K562 (cell line): ENCODE measurements around the gene KL. TPM values are rescaled to one million over a fixed set of nuclear protein-coding genes. Genes with fewer than 3 reads are reported as not detected.

Source experiments
- ATAC-seq: fragments of 200-7000 bp; cut with Tn5 transposase; 3 replicates; pipeline ENCODE4 v1.9.1; 2020; ENCODE audit warnings: moderate library complexity
- BruUV-seq: library from RNA; stranded (reverse); fragments of 400-500 nt; replicated peaks from 2 replicates; lab custom pipeline; 2021; lab: Mats Ljungman, UMichigan
- CTCF ChIA-PET: fragments of 300-600 bp; formaldehyde crosslinking; extraction: SDS; loops from one replicate; lab custom pipeline; 2021; ENCODE audit warnings: low intra/inter-chr PET ratio; lab: Yijun Ruan, JAX
- POLR2A ChIA-PET: fragments of 300-600, 350-650 bp; sonication (Branson Sonifier 250); formaldehyde crosslinking; extraction: SDS; loops from one replicate; lab custom pipeline; 2021; ENCODE audit warnings: antibody characterized with exemption, inconsistent platforms; lab: Yijun Ruan, JAX
- DNase-seq, 4 experiments: peaks; one replicate each; pipeline versions ENCODE4 v3.0.0 to v3.0.0-alpha.2; 2011 to 2018; ENCODE audit warnings: low spot score in 3 of 4, mixed read lengths in 3 of 4; ENCODE audit errors: extremely low read depth in 1 of 4
- FAIRE-seq: peaks from 2 replicates; lab custom pipeline; 2011; peaks lifted over from hg19 to GRCh38; lab: Jason Lieb, UNC
- H2AFZ ChIP-seq: 2 replicates; pipeline ENCODE4 v1.6.0; 2011; ENCODE audit warnings: low read depth, low read length, control low read depth, inconsistent platforms
- H3K27ac ChIP-seq: fragments of 200-600 bp; 3 replicates; pipeline ENCODE4 v1.8.0; 2011; ENCODE audit warnings: low read depth, mild to moderate bottlenecking, control low read depth, inconsistent platforms, low read length, moderate library complexity, mixed read lengths; ENCODE audit errors: extremely low read depth
- H3K27me3 ChIP-seq, 2 experiments: fragments of 300-600 bp in 1 of 2; 2 replicates in 1 of 2; 3 replicates in 1 of 2; pipeline versions ENCODE4 v1.6.0 to v1.8.0; 2011; ENCODE audit warnings: inconsistent platforms in 2 of 2, low read length in 2 of 2, mild to moderate bottlenecking in 1 of 2, mixed read lengths in 1 of 2, moderate library complexity in 1 of 2; ENCODE audit not compliant: control insufficient read depth in 2 of 2, insufficient read depth in 2 of 2
- H3K36me3 ChIP-seq: fragments of 300-600 bp; 3 replicates; pipeline ENCODE4 v1.8.0; 2011; ENCODE audit warnings: mild to moderate bottlenecking, low read length, inconsistent platforms; ENCODE audit not compliant: control insufficient read depth, insufficient read depth
- H3K4me1 ChIP-seq, 2 experiments: fragments of 200-600 bp in 1 of 2; replicated peaks in 1 of 2; 2 replicates in 1 of 2; 3 replicates in 1 of 2; pipeline versions ENCODE4 v1.5.1 to v1.8.0; 2011; ENCODE audit warnings: inconsistent platforms in 2 of 2, low read length in 2 of 2, mild to moderate bottlenecking in 1 of 2, mixed read lengths in 1 of 2, moderate library complexity in 1 of 2; ENCODE audit not compliant: control insufficient read depth in 2 of 2, insufficient read depth in 2 of 2
- H3K4me2 ChIP-seq: 2 replicates; pipeline ENCODE4 v1.6.1; 2011; ENCODE audit warnings: low read length, control low read depth, inconsistent platforms, mixed read lengths; ENCODE audit not compliant: insufficient read depth
- H3K4me3 ChIP-seq: fragments of 200-600 bp; sonication (generic), shearing (Covaris generic); 2 replicates; pipeline ENCODE4 v1.5.1; 2016; ENCODE audit warnings: control low read depth, inconsistent platforms
- H3K79me2 ChIP-seq: fragments of 200-600 bp; 3 replicates; pipeline ENCODE4 v1.8.0; 2011; ENCODE audit warnings: low read length, inconsistent platforms; ENCODE audit not compliant: control insufficient read depth, insufficient read depth
- H3K9ac ChIP-seq, 2 experiments: 2 replicates each; pipeline versions ENCODE4 v1.6.0 to v1.6.1; 2011; ENCODE audit warnings: low read depth in 2 of 2, low read length in 2 of 2, control low read depth in 1 of 2, inconsistent platforms in 1 of 2, mild to moderate bottlenecking in 1 of 2, mixed read lengths in 1 of 2; ENCODE audit not compliant: insufficient read depth in 1 of 2
- H3K9me1 ChIP-seq: one replicate; pipeline ENCODE4 v1.6.0; 2011; ENCODE audit warnings: inconsistent platforms, mild to moderate bottlenecking, low read length, moderate library complexity; ENCODE audit not compliant: control insufficient read depth, insufficient read depth
- H3K9me3 ChIP-seq: replicated peaks from 2 replicates; pipeline ENCODE4 v1.5.1; 2011; ENCODE audit warnings: low read depth, low read length, inconsistent platforms; ENCODE audit not compliant: control insufficient read depth, insufficient read depth
- H4K20me1 ChIP-seq: replicated peaks from 2 replicates; pipeline ENCODE4 v1.6.1; 2011; ENCODE audit warnings: low read length, inconsistent platforms, mixed read lengths; ENCODE audit not compliant: control insufficient read depth, insufficient read depth
- ARID1B ChIP-seq: fragments of 450-650 bp; IDR thresholded peaks from 2 replicates; pipeline ENCODE4 v1.6.1; 2016; ENCODE audit warnings: antibody characterized with exemption, mild to moderate bottlenecking, inconsistent platforms
- ILF3 ChIP-seq: fragments of 450-650 bp; IDR thresholded peaks from 2 replicates; pipeline ENCODE4 v1.6.1; 2018; ENCODE audit warnings: antibody characterized with exemption, mild to moderate bottlenecking, moderate library complexity, borderline replicate concordance
- NKRF ChIP-seq: fragments of 450-650 bp; IDR thresholded peaks from 2 replicates; pipeline ENCODE4 v1.6.1; 2016; ENCODE audit warnings: borderline replicate concordance
- PHF20 ChIP-seq: fragments of 450-650 bp; IDR thresholded peaks from 2 replicates; pipeline ENCODE4 v1.6.1; 2018; ENCODE audit not compliant: partially characterized antibody
- SIN3A ChIP-seq, 2 experiments: fragments of 150-350 bp in 1 of 2; IDR thresholded peaks; 2 replicates each; pipeline ENCODE4 v1.6.1; 2011 to 2016; ENCODE audit warnings: borderline replicate concordance in 2 of 2, low read depth in 2 of 2, low read length in 2 of 2, mild to moderate bottlenecking in 2 of 2, moderate library complexity in 2 of 2; ENCODE audit not compliant: control insufficient read depth in 1 of 2
- TBL1XR1 ChIP-seq, 2 experiments: IDR thresholded peaks; 2 replicates each; pipeline ENCODE4 v1.6.1; 2012; ENCODE audit warnings: improper control_type of control experiment in 2 of 2, low read length in 2 of 2, mild to moderate bottlenecking in 1 of 2
- THAP12 ChIP-seq: fragments of 250-450 bp; sonication (Bioruptor Pico); IDR thresholded peaks from 2 replicates; pipeline ENCODE4 v1.9.0; 2021; ENCODE audit warnings: mild to moderate bottlenecking, inconsistent platforms
- TOE1 ChIP-seq, 2 experiments: fragments of 450-650 bp in 1 of 2; sonication (generic) in 1 of 2; formaldehyde crosslinking in 1 of 2; IDR thresholded peaks; 2 replicates each; pipeline versions ENCODE4 v1.7.1 to v1.8.0; 2016 to 2022; ENCODE audit warnings: borderline replicate concordance in 2 of 2, mild to moderate bottlenecking in 2 of 2, antibody characterized with exemption in 1 of 2, inconsistent platforms in 1 of 2, low read depth in 1 of 2, missing genetic modification reagents in 1 of 2, moderate library complexity in 1 of 2
- ZNF609 ChIP-seq: sonication (generic); formaldehyde crosslinking; IDR thresholded peaks from 2 replicates; pipeline ENCODE4 v1.8.1; 2023; ENCODE audit warnings: missing genetic modification reagents, mild to moderate bottlenecking, borderline replicate concordance
- ZNF699 ChIP-seq: fragments of 250-450 bp; sonication (Bioruptor Pico); IDR thresholded peaks from 2 replicates; pipeline ENCODE4 v1.8.0; 2021; ENCODE audit warnings: mild to moderate bottlenecking, moderate library complexity; ENCODE audit not compliant: insufficient replicate concordance
- WGBS: fragments of 100-300 bp; shearing (Covaris generic); methylation state at CpG from one replicate; pipeline ENCODE4 v1.1.6; 2016; ENCODE audit warnings: low coverage, mixed read lengths; ENCODE audit not compliant: insufficient coverage; ENCODE audit errors: missing lambda C conversion rate; 5-methylcytosine and 5-hydroxymethylcytosine counted together
- in situ Hi-C: fragments of 300-500 bp; cut with MboI; formaldehyde crosslinking; loops from 4 replicates; pipeline ENCODE4 v1.15.0; 2018; ENCODE audit warnings: inconsistent platforms, mixed read lengths
- intact Hi-C: fragments of 100-400 bp; cut with micrococcal nuclease; formaldehyde crosslinking; loops from 2 replicates; pipeline ENCODE4 v1.14.2; 2022
- polyA plus RNA-seq, 8 experiments: library from polyadenylated mRNA; depleted of rRNA in 4 of 8; stranded (reverse) in 5 of 8; unstranded in 3 of 8; fragments of >200 nt; fragmentation: Nextera tagmentation in 2 of 8; fragmentation: Illumina TruSeq in 1 of 8; extraction: Ambion mirVana in 2 of 8; extraction: Trizol in 1 of 8; gene quantifications; 2 replicates each; pipeline versions ENCODE4 v1.2.1 to v1.2.3, GENCODE V29; 2011 to 2014; ENCODE audit warnings: inconsistent platforms in 1 of 8, missing spikeins in 1 of 8
- total RNA-seq, 7 experiments: library from RNA; depleted of rRNA in 6 of 7; stranded (reverse); fragments of >200 nt in 6 of 7; fragmentation: Illumina TruSeq in 2 of 7; extraction: Trizol in 2 of 7; gene quantifications; 2 replicates each; pipeline versions ENCODE4 v1.2.1 to v1.2.3, GENCODE V29; 2011 to 2021; ENCODE audit warnings: low replicate concordance in 1 of 7

KL gene
- total and polyA plus RNA-seq, 9 of the 15 experiments (the other 6 are each of a cell fraction or from before 2014, with no cell fraction given): not detected

GRCh38 chr13:33078263-33078662 is 62.0 kb downstream of the KL start:
- no TSS peak for BruUV-seq
- POLR2A ChIA-PET: no interaction called here
- ATAC-seq (no peak), DNase-seq (no peak), FAIRE-seq (no peak)
- H3K79me2 ChIP-seq: no peaks in the 10 kb centered on the region
- no peak overlapping the region for H3K4me2 ChIP-seq
- intact Hi-C loops: no loop called here
- 3% methylated on average over 3 of the region's 3 CpGs for WGBS
- H3K36me3 ChIP-seq: no peaks in the 10 kb centered on the region
- CTCF ChIA-PET: no interaction called here
- no peak overlapping the region for H3K27ac ChIP-seq
- H3K9ac ChIP-seq: no peak overlapping the region
- H4K20me1 ChIP-seq: no peaks in the 10 kb centered on the region
- no peaks in the 10 kb centered on the region for H3K4me1 ChIP-seq
- H2AFZ ChIP-seq: no peak overlapping the region
- in situ Hi-C loops: no loop called here
- no peak overlapping the region for H3K4me3 ChIP-seq
- H3K9me1 ChIP-seq: no peaks in the 10 kb centered on the region
- H3K27me3 ChIP-seq: no peaks in the 10 kb centered on the region
- H3K9me3 ChIP-seq: no peaks in the 10 kb centered on the region
- no peak for TF ChIP-seq ZNF609 (CRISPR knock-in tag)
- TF ChIP-seq NKRF: no peak
- no peak for TF ChIP-seq TBL1XR1 (IDR thresholded peaks at IDR 0.05; ENCODE audit: low read length in 2 of 2)
- TF ChIP-seq THAP12 (CRISPR knock-in tag): no peak
- TF ChIP-seq PHF20: no peak
- no peak for TF ChIP-seq TOE1 (IDR thresholded peaks at IDR 0.05; ENCODE audit: borderline replicate concordance)
- no peak for TF ChIP-seq TOE1 (CRISPR knock-in tag; IDR thresholded peaks at IDR 0.05; ENCODE audit: borderline replicate concordance, low read depth)
- TF ChIP-seq ARID1B: no peak
- TF ChIP-seq ILF3: no peak
- no peak for TF ChIP-seq SIN3A (IDR thresholded peaks at IDR 0.05; ENCODE audit: borderline replicate concordance in 2 of 2, control insufficient read depth in 1 of 2, low read depth in 2 of 2, low read length in 2 of 2)
- no peak for TF ChIP-seq ZNF699
